WTC11 (cell line): ENCODE results near the gene CLN6. TPM values are rescaled to one million over a fixed set of nuclear protein-coding genes. Genes with fewer than 3 reads are reported as not detected.

Experiments used
- ATAC-seq: fragments of 200-7000 bp; cut with Tn5 transposase; 2 replicates; pipeline ENCODE4 v1.10.0; 2021; ENCODE audit warnings: mild to moderate bottlenecking, moderate library complexity
- CTCF ChIA-PET: fragments of 300-600 bp; sonication (Branson Sonifier 250); formaldehyde crosslinking; loops from one replicate; lab custom pipeline; 2021; ENCODE audit warnings: antibody characterized with exemption; lab: Charles Lee
- POLR2A ChIA-PET: fragments of 350-600 bp; sonication (Branson Sonifier 250); formaldehyde crosslinking; loops from one replicate; lab custom pipeline; 2021; ENCODE audit warnings: antibody characterized with exemption; lab: Charles Lee
- DNase-seq: peaks from one replicate; pipeline ENCODE4 v3.0.0; 2021; ENCODE audit warnings: low spot score
- H3K27ac Mint-ChIP-seq: 2 replicates; pipeline ENCODE4 v1.8.0; 2021; ENCODE audit warnings: mixed read lengths
- H3K27me3 Mint-ChIP-seq: 2 replicates; pipeline ENCODE4 v1.8.0; 2021; ENCODE audit warnings: low read depth, mild to moderate bottlenecking, moderate library complexity, mixed read lengths
- H3K36me3 Mint-ChIP-seq: 2 replicates; pipeline ENCODE4 v1.8.0; 2021; ENCODE audit warnings: mixed read lengths
- H3K4me1 Mint-ChIP-seq: 2 replicates; pipeline ENCODE4 v1.8.0; 2022; ENCODE audit warnings: mixed read lengths
- H3K4me3 Mint-ChIP-seq: 2 replicates; pipeline ENCODE4 v1.8.0; 2021; ENCODE audit warnings: mild to moderate bottlenecking, moderate library complexity, mixed read lengths
- H3K9me3 Mint-ChIP-seq: 2 replicates; pipeline ENCODE4 v1.8.0; 2021; ENCODE audit warnings: mixed read lengths
- AFF4 ChIP-seq: sonication (generic); formaldehyde crosslinking; IDR thresholded peaks from 2 replicates; pipeline ENCODE4 v1.8.1; 2023; ENCODE audit warnings: mild to moderate bottlenecking, missing genetic modification reagents, borderline replicate concordance
- ATF1 ChIP-seq: sonication (generic); formaldehyde crosslinking; IDR thresholded peaks from 2 replicates; pipeline ENCODE4 v1.8.1; 2023; ENCODE audit warnings: mild to moderate bottlenecking, moderate library complexity, missing genetic modification reagents
- CREB1 ChIP-seq: sonication (generic); formaldehyde crosslinking; IDR thresholded peaks from 2 replicates; pipeline ENCODE4 v1.8.0; 2023; ENCODE audit warnings: mild to moderate bottlenecking, missing genetic modification reagents
- FOXJ3 ChIP-seq: sonication (generic); formaldehyde crosslinking; IDR thresholded peaks from 2 replicates; pipeline ENCODE4 v1.9.0; 2021; ENCODE audit warnings: missing genetic modification reagents, mild to moderate bottlenecking, borderline replicate concordance
- FOXK1 ChIP-seq: sonication (generic); formaldehyde crosslinking; IDR thresholded peaks from 2 replicates; pipeline ENCODE4 v1.8.0; 2022; ENCODE audit warnings: mild to moderate bottlenecking, moderate library complexity, missing genetic modification reagents
- MYBL2 ChIP-seq: sonication (generic); formaldehyde crosslinking; IDR thresholded peaks from 2 replicates; pipeline ENCODE4 v1.8.1; 2023; ENCODE audit warnings: mild to moderate bottlenecking, moderate library complexity, missing genetic modification reagents
- NFE2L1 ChIP-seq: sonication (generic); formaldehyde crosslinking; IDR thresholded peaks from 2 replicates; pipeline ENCODE4 v1.8.1; 2023; ENCODE audit warnings: missing genetic modification reagents
- NFYB ChIP-seq: sonication (generic); formaldehyde crosslinking; conservative IDR thresholded peaks from 2 replicates; pipeline ENCODE4 v1.8.0; 2022; ENCODE audit warnings: low read depth, missing genetic modification reagents
- NR3C1 ChIP-seq: sonication (generic); formaldehyde crosslinking; conservative IDR thresholded peaks from 2 replicates; pipeline ENCODE4 v1.8.1; 2023; ENCODE audit warnings: low read depth, mild to moderate bottlenecking, missing genetic modification reagents
- SMAD3 ChIP-seq: sonication (generic); formaldehyde crosslinking; IDR thresholded peaks from 2 replicates; pipeline ENCODE4 v1.8.0; 2022; ENCODE audit warnings: missing genetic modification reagents, mild to moderate bottlenecking, borderline replicate concordance
- SOX15 ChIP-seq: fragments of 250-450 bp; sonication (Bioruptor Pico); IDR thresholded peaks from 2 replicates; pipeline ENCODE4 v1.9.0; 2021; ENCODE audit warnings: mild to moderate bottlenecking
- STAT6 ChIP-seq: sonication (generic); formaldehyde crosslinking; conservative IDR thresholded peaks from 2 replicates; pipeline ENCODE4 v1.8.1; 2023; ENCODE audit warnings: mild to moderate bottlenecking, low read depth, missing genetic modification reagents, moderate library complexity
- ZNF219 ChIP-seq: sonication (generic); formaldehyde crosslinking; IDR thresholded peaks from 2 replicates; pipeline ENCODE4 v1.8.0; 2023; ENCODE audit warnings: missing genetic modification reagents, mild to moderate bottlenecking, borderline replicate concordance
- ZNF263 ChIP-seq: sonication (generic); formaldehyde crosslinking; IDR thresholded peaks from 2 replicates; pipeline ENCODE4 v1.8.1; 2022; ENCODE audit warnings: low read depth, mild to moderate bottlenecking, moderate library complexity, missing genetic modification reagents
- ZNF416 ChIP-seq: fragments of 250-450 bp; sonication (Bioruptor Pico); IDR thresholded peaks from 2 replicates; pipeline ENCODE4 v1.9.0; 2021; ENCODE audit warnings: mild to moderate bottlenecking, inconsistent platforms
- ZNF512 ChIP-seq: sonication (generic); formaldehyde crosslinking; IDR thresholded peaks from 2 replicates; pipeline ENCODE4 v1.8.1; 2022; ENCODE audit warnings: missing genetic modification reagents, borderline replicate concordance
- ZSCAN18 ChIP-seq: fragments of 250-450 bp; sonication (Bioruptor Pico); IDR thresholded peaks from 2 replicates; pipeline ENCODE4 v2.1.2; 2022; ENCODE audit warnings: mild to moderate bottlenecking, moderate library complexity
- total RNA-seq: library from RNA; stranded (reverse); gene quantifications from 3 replicates; pipeline ENCODE4 v1.2.3, GENCODE V29; 2021
- TF ChIP-seq, protein P1 (sequence below): sonication (generic); formaldehyde crosslinking; conservative IDR thresholded peaks from 2 replicates; pipeline ENCODE4 v1.8.1; 2022; ENCODE audit warnings: mild to moderate bottlenecking, missing genetic modification reagents
- TF ChIP-seq, protein P2 (sequence below): sonication (generic); formaldehyde crosslinking; IDR thresholded peaks from 2 replicates; pipeline ENCODE4 v1.8.0; 2023; ENCODE audit warnings: missing genetic modification reagents

The CLN6 gene
- total RNA-seq, 1 experiment from 2014 or later, result 50.2 TPM

DNA sequence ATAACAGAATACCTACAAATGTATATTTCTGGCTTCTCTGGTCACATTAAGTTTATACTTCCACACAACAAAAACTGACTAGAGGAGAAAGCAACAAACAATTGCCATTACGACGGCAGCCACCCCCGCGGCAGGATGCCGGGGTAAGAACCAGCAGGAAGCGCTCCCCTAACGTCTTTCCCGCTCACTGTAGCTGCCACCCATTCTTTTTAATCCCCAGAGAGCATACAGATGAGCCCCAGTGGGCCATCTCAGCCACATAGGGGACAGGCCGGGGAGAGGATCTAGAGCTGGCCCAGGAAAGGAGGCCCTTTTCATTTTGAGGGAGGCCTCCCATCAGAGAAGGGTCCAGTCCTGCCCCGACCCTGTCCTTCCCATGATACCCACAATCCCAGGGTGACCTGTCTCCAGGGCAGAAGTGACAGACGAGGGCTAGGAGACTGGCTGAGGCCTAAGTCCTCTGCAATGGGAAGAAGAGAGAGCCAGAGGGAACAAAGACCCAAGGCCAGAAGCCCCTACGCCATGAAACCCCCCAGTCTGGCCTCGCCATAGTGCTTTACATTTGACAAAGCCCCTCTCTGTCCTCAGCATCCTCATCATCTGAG is 20.8 kb downstream of the CLN6 start:
- CTCF ChIA-PET, result interaction anchor here (0.6 kb wide), 1 partner anchor 14 kb away, joined by 3 read pairs; no protein-coding TSS in a partner anchor

More for the DNA sequence above, 20.8 kb downstream of the CLN6 start:
- Mint-ChIP-seq H3K27me3 (no peaks in the 10 kb centered on the region), H3K27ac (no peak overlapping the region), H3K36me3 (peaks cover under 1% of the 10 kb centered on the region; the same call in 1 of the 2 replicates), H3K9me3 (no peaks in the 10 kb centered on the region), H3K4me3 (no peak overlapping the region), H3K4me1 (peaks cover 31% of the 10 kb centered on the region)
- no peak for ATAC-seq
- DNase-seq, result no peak
- POLR2A ChIA-PET, result no interaction called here
- TF ChIP-seq ZNF512 (CRISPR knock-in tag) (no peak), ZNF263 (CRISPR knock-in tag) (no peak), ZNF219 (CRISPR knock-in tag) (no peak), FOXK1 (CRISPR knock-in tag) (no peak), AFF4 (CRISPR knock-in tag) (no peak), NFYB (CRISPR knock-in tag) (no peak), FOXJ3 (CRISPR knock-in tag) (no peak), SOX15 (CRISPR knock-in tag) (no peak), NR3C1 (CRISPR knock-in tag) (no peak), STAT6 (CRISPR knock-in tag) (no peak), MYBL2 (no peak), ZNF416 (CRISPR knock-in tag) (no peak), ZSCAN18 (CRISPR knock-in tag) (no peak), ATF1 (CRISPR knock-in tag) (no peak), CREB1 (no peak), NFE2L1 (CRISPR knock-in tag) (no peak), SMAD3 (no peak)
- TF ChIP-seq, protein P1, sequence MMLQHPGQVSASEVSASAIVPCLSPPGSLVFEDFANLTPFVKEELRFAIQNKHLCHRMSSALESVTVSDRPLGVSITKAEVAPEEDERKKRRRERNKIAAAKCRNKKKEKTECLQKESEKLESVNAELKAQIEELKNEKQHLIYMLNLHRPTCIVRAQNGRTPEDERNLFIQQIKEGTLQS (CRISPR knock-in tag), result no peak
- TF ChIP-seq, protein P2, sequence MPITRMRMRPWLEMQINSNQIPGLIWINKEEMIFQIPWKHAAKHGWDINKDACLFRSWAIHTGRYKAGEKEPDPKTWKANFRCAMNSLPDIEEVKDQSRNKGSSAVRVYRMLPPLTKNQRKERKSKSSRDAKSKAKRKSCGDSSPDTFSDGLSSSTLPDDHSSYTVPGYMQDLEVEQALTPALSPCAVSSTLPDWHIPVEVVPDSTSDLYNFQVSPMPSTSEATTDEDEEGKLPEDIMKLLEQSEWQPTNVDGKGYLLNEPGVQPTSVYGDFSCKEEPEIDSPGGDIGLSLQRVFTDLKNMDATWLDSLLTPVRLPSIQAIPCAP (CRISPR knock-in tag), result no peak
